CD4-positive, alpha-beta memory T cell (primary cell): ENCODE measurements around the gene MERTK. TPM values are rescaled to one million over a fixed set of nuclear protein-coding genes. Genes with fewer than 3 reads are reported as not detected.

Experiments used
- CTCF ChIA-PET: fragments of 350-600 bp; sonication (Branson Sonifier 250); formaldehyde crosslinking; loops from one replicate; lab custom pipeline; 2021; ENCODE audit warnings: inconsistent platforms; ENCODE audit not compliant: partially characterized antibody; lab: Charles Lee
- POLR2A ChIA-PET: fragments of 350-600 bp; sonication (Branson Sonifier 250); formaldehyde crosslinking; loops from one replicate; lab custom pipeline; 2021; ENCODE audit not compliant: partially characterized antibody; lab: Charles Lee
- DNase-seq, 5 donors: peaks; one replicate each; pipeline versions ENCODE4 v3.0.0 to v3.0.0-alpha.2; 2020 to 2022; ENCODE audit warnings: mixed read lengths in 1 of 5
- H3K27ac ChIP-seq: one replicate; pipeline ENCODE4 v1.7.0; 2013; ENCODE audit warnings: low read depth, low read length
- H3K27me3 ChIP-seq: 2 replicates; pipeline ENCODE4 v1.7.0; 2013; ENCODE audit warnings: mild to moderate bottlenecking, low read length, moderate library complexity; ENCODE audit not compliant: insufficient read depth
- H3K36me3 ChIP-seq: 2 replicates; pipeline ENCODE4 v1.7.0; 2013; ENCODE audit warnings: mild to moderate bottlenecking, low read length, moderate library complexity; ENCODE audit not compliant: insufficient read depth
- H3K4me1 ChIP-seq: 2 replicates; pipeline ENCODE4 v1.7.0; 2013; ENCODE audit warnings: mild to moderate bottlenecking, low read length, moderate library complexity; ENCODE audit not compliant: insufficient read depth
- H3K4me3 ChIP-seq, 2 donors: one replicate each; pipeline ENCODE4 v1.7.0; 2013; ENCODE audit warnings: low read length in 2 of 2, mild to moderate bottlenecking in 1 of 2
- H3K9me3 ChIP-seq, 2 donors: one replicate each; pipeline ENCODE4 v1.7.0; 2013; ENCODE audit warnings: low read length in 2 of 2, control low read depth in 1 of 2; ENCODE audit not compliant: control insufficient read depth in 1 of 2
- H3K27ac Mint-ChIP-seq, 7 donors: one replicate each; pipeline ENCODE4 v1.8.0; 2020 to 2021; ENCODE audit warnings: mixed read lengths in 7 of 7, mild to moderate bottlenecking in 6 of 7, inconsistent platforms in 3 of 7, moderate library complexity in 3 of 7
- H3K27me3 Mint-ChIP-seq, 2 donors: one replicate each; pipeline ENCODE4 v1.8.0; 2020 to 2021; ENCODE audit warnings: mixed read lengths in 2 of 2
- H3K36me3 Mint-ChIP-seq, 2 donors: one replicate each; pipeline ENCODE4 v1.8.0; 2020 to 2021; ENCODE audit warnings: mixed read lengths in 2 of 2, inconsistent platforms in 1 of 2, mild to moderate bottlenecking in 1 of 2
- H3K4me1 Mint-ChIP-seq, 4 donors: one replicate each; pipeline ENCODE4 v1.8.0; 2020 to 2021; ENCODE audit warnings: mixed read lengths in 4 of 4, mild to moderate bottlenecking in 1 of 4
- H3K4me3 Mint-ChIP-seq, 8 donors: one replicate each; pipeline ENCODE4 v1.8.0; 2020 to 2021; ENCODE audit warnings: mixed read lengths in 8 of 8, mild to moderate bottlenecking in 7 of 8, moderate library complexity in 6 of 8, inconsistent platforms in 3 of 8
- H3K9me3 Mint-ChIP-seq, 8 donors: one replicate each; pipeline ENCODE4 v1.8.0; 2020 to 2021; ENCODE audit warnings: mixed read lengths in 8 of 8, mild to moderate bottlenecking in 5 of 8, inconsistent platforms in 3 of 8, moderate library complexity in 1 of 8
- intact Hi-C: fragments of 100-400 bp; cut with micrococcal nuclease; formaldehyde crosslinking; loops from one replicate; pipeline ENCODE4 v1.15.1; 2023
- polyA plus RNA-seq, 2 donors: library from polyadenylated mRNA; unstranded; fragments of 300-500 nt; fragmentation: Illumina TruSeq; gene quantifications; one replicate each; pipeline ENCODE4 v1.2.3, GENCODE V29; 2021
- total RNA-seq, 2 experiments: library from RNA; stranded (reverse); gene quantifications; one replicate each; pipeline ENCODE4 v1.2.3, GENCODE V29; 2021

The MERTK gene
- total and polyA plus RNA-seq, 4 experiments from 2014 or later = 0.09 to 0.67 (median 0.45) TPM

- H3K27me3 ChIP-seq = no peaks in the 10 kb centered on the region
- H3K4me1 ChIP-seq = no peaks in the 10 kb centered on the region
- Mint-ChIP-seq H3K36me3 (no peaks in the 10 kb centered on the region), H3K9me3 (no peaks in the 10 kb centered on the region), H3K27ac (no peak overlapping the region), H3K4me3 (no peak overlapping the region), H3K27me3 (no peaks in the 10 kb centered on the region), H3K4me1 (no peaks in the 10 kb centered on the region)
- H3K4me3 ChIP-seq = no peak overlapping the region
- no peak for DNase-seq
- H3K27ac ChIP-seq = no peak overlapping the region
- intact Hi-C loops = no loop called here
- ChIA-PET POLR2A (no interaction called here), CTCF (no interaction called here)
- no peaks in the 10 kb centered on the region for H3K36me3 ChIP-seq
- H3K9me3 ChIP-seq = no peaks in the 10 kb centered on the region
These were observed 102.8 kb downstream of the MERTK start for GRCh38 chr2:112001136-112001715.

- Histone ChIP-seq H3K4me1 (no peaks in the 10 kb centered on the region), H3K36me3 (no peaks in the 10 kb centered on the region), H3K9me3 (no peaks in the 10 kb centered on the region), H3K27me3 (no peaks in the 10 kb centered on the region), H3K4me3 (no peak overlapping the region), H3K27ac (no peak overlapping the region)
- POLR2A ChIA-PET = no interaction called here
- no peaks in the 10 kb centered on the region for H3K36me3 Mint-ChIP-seq
- no peak for DNase-seq
- CTCF ChIA-PET = no interaction called here
- no peak overlapping the region for H3K27ac Mint-ChIP-seq
- intact Hi-C loops = no loop called here
- no peak overlapping the region for H3K4me3 Mint-ChIP-seq
- no peaks in the 10 kb centered on the region for H3K4me1 Mint-ChIP-seq
- no peaks in the 10 kb centered on the region for H3K9me3 Mint-ChIP-seq
- no peaks in the 10 kb centered on the region for H3K27me3 Mint-ChIP-seq
These were observed 103.5 kb downstream of the MERTK start for GRCh38 chr2:112001942-112002341.

GRCh38 chr2:112003576-112004252 is 105.3 kb downstream of the MERTK start:
- POLR2A ChIA-PET = no interaction called here
- Histone ChIP-seq H3K36me3 (no peaks in the 10 kb centered on the region), H3K4me3 (no peak overlapping the region), H3K27me3 (no peaks in the 10 kb centered on the region), H3K9me3 (no peaks in the 10 kb centered on the region), H3K4me1 (no peaks in the 10 kb centered on the region), H3K27ac (no peak overlapping the region)
- Mint-ChIP-seq H3K27me3 (no peaks in the 10 kb centered on the region), H3K9me3 (no peaks in the 10 kb centered on the region), H3K27ac (no peak overlapping the region), H3K4me1 (no peaks in the 10 kb centered on the region), H3K36me3 (no peaks in the 10 kb centered on the region), H3K4me3 (no peak overlapping the region)
- CTCF ChIA-PET = no interaction called here
- intact Hi-C loops = no loop called here
- DNase-seq = no peak

GRCh38 chr2:112004253-112004645 is 105.8 kb downstream of the MERTK start:
- intact Hi-C loops = no loop called here
- Histone ChIP-seq H3K9me3 (no peaks in the 10 kb centered on the region), H3K27me3 (no peaks in the 10 kb centered on the region), H3K4me1 (no peaks in the 10 kb centered on the region), H3K36me3 (no peaks in the 10 kb centered on the region), H3K27ac (no peak overlapping the region), H3K4me3 (no peak overlapping the region)
- H3K36me3 Mint-ChIP-seq = no peaks in the 10 kb centered on the region
- no peaks in the 10 kb centered on the region for H3K27me3 Mint-ChIP-seq
- H3K27ac Mint-ChIP-seq = peak overlapping the region in 1 of 7 donors; percentile 2
- POLR2A ChIA-PET = no interaction called here
- CTCF ChIA-PET = no interaction called here
- H3K9me3 Mint-ChIP-seq = no peaks in the 10 kb centered on the region
- H3K4me1 Mint-ChIP-seq = no peaks in the 10 kb centered on the region
- no peak for DNase-seq
- no peak overlapping the region for H3K4me3 Mint-ChIP-seq

GRCh38 chr2:112005406-112006075 is 107.1 kb downstream of the MERTK start:
- DNase-seq = no peak
- no peaks in the 10 kb centered on the region for H3K27me3 Mint-ChIP-seq
- CTCF ChIA-PET = no interaction called here
- Histone ChIP-seq H3K4me3 (no peak overlapping the region), H3K27ac (no peak overlapping the region), H3K4me1 (no peaks in the 10 kb centered on the region), H3K27me3 (no peaks in the 10 kb centered on the region), H3K9me3 (no peaks in the 10 kb centered on the region), H3K36me3 (no peaks in the 10 kb centered on the region)
- H3K9me3 Mint-ChIP-seq = no peaks in the 10 kb centered on the region
- no peaks in the 10 kb centered on the region for H3K4me1 Mint-ChIP-seq
- H3K4me3 Mint-ChIP-seq = no peak overlapping the region
- POLR2A ChIA-PET = interaction anchor here (0.5 kb wide), 1 partner anchor 294 kb away, joined by 3 read pairs; no protein-coding TSS in a partner anchor
- intact Hi-C loops = no loop called here
- H3K27ac Mint-ChIP-seq = no peak overlapping the region
- H3K36me3 Mint-ChIP-seq = no peaks in the 10 kb centered on the region

GRCh38 chr2:112006076-112006410 is 107.6 kb downstream of the MERTK start:
- H3K36me3 ChIP-seq = no peaks in the 10 kb centered on the region
- H3K27ac ChIP-seq = no peak overlapping the region
- no peak overlapping the region for H3K4me3 ChIP-seq
- Mint-ChIP-seq H3K4me3 (no peak overlapping the region), H3K27ac (no peak overlapping the region), H3K27me3 (no peaks in the 10 kb centered on the region), H3K4me1 (no peaks in the 10 kb centered on the region), H3K36me3 (no peaks in the 10 kb centered on the region), H3K9me3 (no peaks in the 10 kb centered on the region)
- DNase-seq = no peak
- CTCF ChIA-PET = no interaction called here
- H3K27me3 ChIP-seq = no peaks in the 10 kb centered on the region
- H3K9me3 ChIP-seq = no peaks in the 10 kb centered on the region
- no peaks in the 10 kb centered on the region for H3K4me1 ChIP-seq
- POLR2A ChIA-PET = no interaction called here
- intact Hi-C loops = no loop called here

GRCh38 chr2:112007493-112007892 is 109.1 kb downstream of the MERTK start:
- no peaks in the 10 kb centered on the region for H3K4me1 Mint-ChIP-seq
- H3K27ac Mint-ChIP-seq = no peak overlapping the region
- Histone ChIP-seq H3K4me1 (no peaks in the 10 kb centered on the region), H3K36me3 (no peaks in the 10 kb centered on the region), H3K27ac (no peak overlapping the region), H3K4me3 (no peak overlapping the region), H3K9me3 (no peaks in the 10 kb centered on the region), H3K27me3 (no peaks in the 10 kb centered on the region)
- no peaks in the 10 kb centered on the region for H3K36me3 Mint-ChIP-seq
- H3K4me3 Mint-ChIP-seq = no peak overlapping the region
- no peaks in the 10 kb centered on the region for H3K9me3 Mint-ChIP-seq
- POLR2A ChIA-PET = no interaction called here
- CTCF ChIA-PET = no interaction called here
- H3K27me3 Mint-ChIP-seq = no peaks in the 10 kb centered on the region
- DNase-seq = no peak
- intact Hi-C loops = no loop called here
